ENCODE results near the gene ZBTB7A.

ZBTB7A gene

GRCh38 chr19:4089946-4090345 lies 23.2 kb upstream of the ZBTB7A start:
- TF ChIP-seq SP1 (IDR thresholded peaks at IDR 0.05) (no peak), SUZ12 (IDR thresholded peaks at IDR 0.05) (no peak), FOXA1 (IDR thresholded peaks at IDR 0.05) (no peak), FOXK2 (IDR thresholded peaks at IDR 0.05) (no peak), TARDBP (IDR thresholded peaks at IDR 0.05) (no peak), LEF1 (IDR thresholded peaks at IDR 0.05; ENCODE audit: borderline replicate concordance) (no peak), ARNT (IDR thresholded peaks at IDR 0.05) (no peak), ZNF384 (IDR thresholded peaks at IDR 0.05) (no peak), PKNOX1 (IDR thresholded peaks at IDR 0.05) (no peak), HDGF (IDR thresholded peaks at IDR 0.05; ENCODE audit: borderline replicate concordance) (no peak), ELF4 (IDR thresholded peaks at IDR 0.05) (no peak), NFRKB (IDR thresholded peaks at IDR 0.05) (no peak), BHLHE40 (IDR thresholded peaks at IDR 0.05; ENCODE audit: borderline replicate concordance) (no peak), FOXM1 (IDR thresholded peaks at IDR 0.05; ENCODE audit: borderline replicate concordance) (no peak), CTBP1 (IDR thresholded peaks at IDR 0.05; ENCODE audit: borderline replicate concordance) (no peak), L3MBTL2 (conservative IDR thresholded peaks at IDR 0.05) (no peak)
- no peak for DNase-seq (ENCODE audit: extremely low spot score)
- ChIA-PET POLR2A (no interaction called here), CTCF (no interaction called here)

GRCh38 chr19:4089400-4089908 lies 22.8 kb upstream of the ZBTB7A start:
- CTCF ChIA-PET, result no interaction called here
- TF ChIP-seq CTBP1 (IDR thresholded peaks at IDR 0.05; ENCODE audit: borderline replicate concordance) (no peak), L3MBTL2 (conservative IDR thresholded peaks at IDR 0.05) (no peak), FOXK2 (IDR thresholded peaks at IDR 0.05) (no peak), PKNOX1 (IDR thresholded peaks at IDR 0.05) (no peak), TARDBP (IDR thresholded peaks at IDR 0.05) (no peak), LEF1 (IDR thresholded peaks at IDR 0.05; ENCODE audit: borderline replicate concordance) (no peak), SUZ12 (IDR thresholded peaks at IDR 0.05) (no peak), BHLHE40 (IDR thresholded peaks at IDR 0.05; ENCODE audit: borderline replicate concordance) (no peak), NFRKB (IDR thresholded peaks at IDR 0.05) (no peak), FOXA1 (IDR thresholded peaks at IDR 0.05) (no peak), SP1 (IDR thresholded peaks at IDR 0.05) (no peak), ARNT (IDR thresholded peaks at IDR 0.05) (no peak)
- POLR2A ChIA-PET, result no interaction called here
- DNase-seq (ENCODE audit: extremely low spot score), result no peak

GRCh38 chr19:4088975-4089374 lies 22.3 kb upstream of the ZBTB7A start:
- DNase-seq (ENCODE audit: extremely low spot score), result no peak
- CTCF ChIA-PET, result no interaction called here
- POLR2A ChIA-PET, result no interaction called here

DNA sequence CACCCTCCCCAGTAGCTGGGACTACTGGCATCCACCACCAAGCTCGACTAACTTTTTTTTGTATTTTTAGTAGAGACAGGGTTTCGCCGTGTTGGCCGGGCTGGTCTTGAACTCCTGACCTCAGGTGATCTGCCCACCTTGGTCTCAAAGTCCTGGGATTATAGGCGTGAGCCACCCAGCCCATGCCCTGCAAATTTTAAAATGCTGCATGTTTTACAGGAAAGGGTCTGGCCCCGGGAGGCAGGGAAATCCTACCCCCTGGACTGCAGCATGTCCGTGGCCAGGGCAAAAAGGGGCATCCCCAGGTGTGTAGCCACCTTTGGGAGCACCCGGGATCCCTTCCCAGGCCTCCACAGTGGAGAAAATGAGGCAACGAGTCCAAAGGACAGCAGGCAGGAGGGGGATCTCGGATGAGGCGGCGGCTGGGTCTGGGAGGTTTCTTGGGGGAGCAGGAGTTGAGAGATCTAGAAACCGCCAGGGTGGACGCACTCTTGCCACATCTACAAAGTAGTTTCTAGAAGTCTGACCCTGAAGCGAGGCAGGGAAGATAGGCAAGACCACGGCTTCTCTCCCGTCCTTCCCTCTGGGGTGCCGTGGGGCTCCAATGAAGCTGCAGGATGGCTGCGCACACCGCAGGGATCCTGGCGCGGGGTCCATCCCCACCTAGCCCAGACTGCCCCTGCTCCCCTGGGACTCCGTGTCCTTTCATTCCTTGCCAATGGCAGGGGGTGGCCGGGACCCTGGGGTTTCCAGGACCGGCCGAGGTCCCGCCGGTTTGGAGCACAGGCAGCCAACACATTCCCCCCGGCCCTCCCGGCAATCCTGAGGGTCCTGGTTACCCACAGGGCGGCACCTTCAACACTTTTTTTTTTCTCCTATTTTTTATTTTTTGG lies 21.3 kb upstream of the ZBTB7A start:
- DNase-seq (ENCODE audit: extremely low spot score), result no peak
- POLR2A ChIA-PET, result interaction anchor here (1.5 kb wide), 1 partner anchor 10 kb away, joined by 4 read pairs; no protein-coding TSS in a partner anchor
- no peak for TF ChIP-seq LEF1 (IDR thresholded peaks at IDR 0.05; ENCODE audit: borderline replicate concordance)
- no peak for TF ChIP-seq FOXM1 (IDR thresholded peaks at IDR 0.05; ENCODE audit: borderline replicate concordance)
- no peak for TF ChIP-seq FOXA1 (IDR thresholded peaks at IDR 0.05)
- CTCF ChIA-PET, result no interaction called here

More at GRCh38 chr19:4088975-4089374, 22.3 kb upstream of the ZBTB7A start:
- TF ChIP-seq SUZ12 (IDR thresholded peaks at IDR 0.05) (no peak), LEF1 (IDR thresholded peaks at IDR 0.05; ENCODE audit: borderline replicate concordance) (no peak), PKNOX1 (IDR thresholded peaks at IDR 0.05) (no peak), SP1 (IDR thresholded peaks at IDR 0.05) (no peak), ARNT (IDR thresholded peaks at IDR 0.05) (no peak), CTBP1 (IDR thresholded peaks at IDR 0.05; ENCODE audit: borderline replicate concordance) (no peak), TARDBP (IDR thresholded peaks at IDR 0.05) (no peak), FOXA1 (IDR thresholded peaks at IDR 0.05) (no peak), FOXK2 (IDR thresholded peaks at IDR 0.05) (no peak), ZNF384 (IDR thresholded peaks at IDR 0.05) (no peak), HDGF (IDR thresholded peaks at IDR 0.05; ENCODE audit: borderline replicate concordance) (no peak), ELF4 (IDR thresholded peaks at IDR 0.05) (no peak), NFRKB (IDR thresholded peaks at IDR 0.05) (no peak), BHLHE40 (IDR thresholded peaks at IDR 0.05; ENCODE audit: borderline replicate concordance) (no peak), FOXM1 (IDR thresholded peaks at IDR 0.05; ENCODE audit: borderline replicate concordance) (no peak), L3MBTL2 (conservative IDR thresholded peaks at IDR 0.05) (no peak)

DNA sequence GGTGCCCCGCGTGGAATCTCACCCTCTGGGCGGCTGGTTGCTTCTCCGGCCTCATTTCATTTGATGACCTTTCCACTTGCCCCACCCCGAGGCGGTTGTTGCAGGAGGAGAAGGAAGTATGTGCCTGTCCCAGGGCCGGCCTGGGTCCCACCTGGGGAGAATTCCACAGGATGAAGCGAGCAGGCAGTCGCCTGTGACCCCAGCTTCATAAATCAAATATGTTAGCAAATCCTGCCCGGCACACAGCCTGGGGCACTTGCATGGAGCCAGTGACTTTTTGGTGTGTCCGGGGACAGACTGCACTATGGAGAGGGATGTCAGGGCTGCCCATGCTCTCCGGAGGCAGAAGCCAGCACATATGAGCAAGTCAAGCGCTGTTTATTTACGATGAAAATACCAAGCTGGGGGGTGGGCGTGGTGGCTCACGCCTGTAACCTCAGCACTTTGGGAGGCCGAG lies 19.7 kb upstream of the ZBTB7A start:
- CTCF ChIA-PET, result interaction anchor here (0.6 kb wide), 1 partner anchor 99 kb away, joined by 3 read pairs; no protein-coding TSS in a partner anchor
- no peak for DNase-seq (ENCODE audit: extremely low spot score)
- TF ChIP-seq L3MBTL2 (conservative IDR thresholded peaks at IDR 0.05), result no peak
- TF ChIP-seq PKNOX1 (IDR thresholded peaks at IDR 0.05), result no peak; the same call in none of the 2 replicates
- no peak for TF ChIP-seq FOXA1 (IDR thresholded peaks at IDR 0.05)
- POLR2A ChIA-PET, result interaction anchor here (1.5 kb wide), 1 partner anchor 11 kb away, joined by 4 read pairs; no protein-coding TSS in a partner anchor

Measured in HEK293T (cell line).